GM12891 (cell line): Measurements from ENCODE around the gene ATF7IP2.

Source experiments
- POLR2A ChIP-seq: IDR thresholded peaks from 2 replicates; pipeline ENCODE4 v1.6.1; 2011; ENCODE audit warnings: low read depth, low read length, control low read depth
- POLR2AphosphoS5 ChIP-seq: IDR thresholded peaks from 2 replicates; pipeline ENCODE4 v1.6.1; 2011; ENCODE audit warnings: low read depth, low read length, control low read depth
- SPI1 ChIP-seq: IDR thresholded peaks from 2 replicates; pipeline ENCODE4 v1.6.1; 2011; ENCODE audit warnings: low read depth, low read length, control low read depth

GRCh38 chr16:10525214-10525825 is 139.5 kb downstream of the ATF7IP2 start:
- no peak for TF ChIP-seq POLR2AphosphoS5
- TF ChIP-seq POLR2A = no peak
- no peak for TF ChIP-seq SPI1
